Nephron (organoid): Measurements from ENCODE around the gene NSRP1.
A peak's percentile ranks its signal among the peaks of the same experiment; 100 is the strongest.
"Not testable (repeated sequence)": the region's sequence is repeated elsewhere in the genome, so short reads cannot be mapped to it uniquely, and the experiment has no call there.

Experiments used
- H3K27ac Mint-ChIP-seq, 3 experiments: 2 replicates each; pipeline ENCODE4 v1.8.0; 2020; ENCODE audit warnings: mixed read lengths in 3 of 3, mild to moderate bottlenecking in 2 of 3, moderate library complexity in 1 of 3
- H3K27me3 Mint-ChIP-seq: 2 replicates; pipeline ENCODE4 v1.8.0; 2021; ENCODE audit warnings: low read depth, mild to moderate bottlenecking, moderate library complexity, mixed read lengths
- H3K36me3 Mint-ChIP-seq: 2 replicates; pipeline ENCODE4 v1.8.0; 2020; ENCODE audit warnings: low read depth, mixed read lengths
- H3K4me1 Mint-ChIP-seq: 2 replicates; pipeline ENCODE4 v1.8.0; 2020; ENCODE audit warnings: mixed read lengths
- H3K4me3 Mint-ChIP-seq, 3 experiments: 2 replicates each; pipeline ENCODE4 v1.8.0; 2020; ENCODE audit warnings: mild to moderate bottlenecking in 3 of 3, mixed read lengths in 3 of 3, moderate library complexity in 2 of 3
- H3K9me3 Mint-ChIP-seq: 2 replicates; pipeline ENCODE4 v1.8.0; 2020; ENCODE audit warnings: mixed read lengths
- CTCF ChIP-seq, 3 experiments: fragments of 200-600 bp; sonication (generic); IDR thresholded peaks; one replicate each; pipeline ENCODE4 v1.5.0; 2021; ENCODE audit warnings: antibody characterized with exemption in 3 of 3; ENCODE audit not compliant: unreplicated experiment in 3 of 3

Gene NSRP1

GRCh38 chr17:30130121-30130520, 13.5 kb downstream of the NSRP1 start:
- H3K9me3 Mint-ChIP-seq: no peaks in the 10 kb centered on the region
- no peaks in the 10 kb centered on the region for H3K27me3 Mint-ChIP-seq
- H3K27ac Mint-ChIP-seq: no peak overlapping the region
- no peak for TF ChIP-seq CTCF (IDR thresholded peaks at IDR 0.05; ENCODE audit: unreplicated experiment in 3 of 3)
- H3K4me1 Mint-ChIP-seq: no peaks in the 10 kb centered on the region
- no peak overlapping the region for H3K4me3 Mint-ChIP-seq
- H3K36me3 Mint-ChIP-seq: peaks cover 49% of the 10 kb centered on the region

- Mint-ChIP-seq H3K36me3 (peaks cover 45% of the 10 kb centered on the region), H3K27me3 (no peaks in the 10 kb centered on the region), H3K4me3 (no peak overlapping the region), H3K27ac (no peak overlapping the region), H3K4me1 (no peaks in the 10 kb centered on the region), H3K9me3 (no peaks in the 10 kb centered on the region)
- no peak for TF ChIP-seq CTCF (IDR thresholded peaks at IDR 0.05; ENCODE audit: unreplicated experiment in 3 of 3)
Observed at GRCh38 chr17:30132615-30133014, 16.0 kb downstream of the NSRP1 start.

- no peak for TF ChIP-seq CTCF (IDR thresholded peaks at IDR 0.05; ENCODE audit: unreplicated experiment in 3 of 3)
- Mint-ChIP-seq H3K27ac (peak overlapping the region in 1 of 3 experiments; percentile 46), H3K36me3 (peaks cover 51% of the 10 kb centered on the region), H3K4me3 (no peak overlapping the region), H3K4me1 (no peaks in the 10 kb centered on the region), H3K9me3 (no peaks in the 10 kb centered on the region), H3K27me3 (no peaks in the 10 kb centered on the region)
Observed at GRCh38 chr17:30133197-30133596, 16.6 kb downstream of the NSRP1 start.

GRCh38 chr17:30134551-30134950, 17.9 kb downstream of the NSRP1 start:
- no peaks in the 10 kb centered on the region for H3K27me3 Mint-ChIP-seq
- no peak for TF ChIP-seq CTCF (IDR thresholded peaks at IDR 0.05; ENCODE audit: unreplicated experiment in 3 of 3)
- H3K4me3 Mint-ChIP-seq: no peak overlapping the region
- no peaks in the 10 kb centered on the region for H3K4me1 Mint-ChIP-seq
- H3K36me3 Mint-ChIP-seq: peaks cover 57% of the 10 kb centered on the region
- H3K9me3 Mint-ChIP-seq: no peaks in the 10 kb centered on the region
- peak overlapping the region in 1 of 3 experiments; percentile 78 for H3K27ac Mint-ChIP-seq

GRCh38 chr17:30137158-30137557, 20.5 kb downstream of the NSRP1 start:
- H3K27ac Mint-ChIP-seq: no peak overlapping the region
- no peaks in the 10 kb centered on the region for H3K27me3 Mint-ChIP-seq
- no peaks in the 10 kb centered on the region for H3K9me3 Mint-ChIP-seq
- no peaks in the 10 kb centered on the region for H3K4me1 Mint-ChIP-seq
- no peak overlapping the region for H3K4me3 Mint-ChIP-seq
- no peak for TF ChIP-seq CTCF (IDR thresholded peaks at IDR 0.05; ENCODE audit: unreplicated experiment in 3 of 3)
- H3K36me3 Mint-ChIP-seq: peaks cover 38% of the 10 kb centered on the region

- H3K4me1 Mint-ChIP-seq, H3K9me3 Mint-ChIP-seq, H3K4me3 Mint-ChIP-seq, H3K27ac Mint-ChIP-seq, H3K27me3 Mint-ChIP-seq: not testable (repeated sequence)
- H3K36me3 Mint-ChIP-seq: peaks cover 32% of the 10 kb centered on the region
Observed at GRCh38 chr17:30147860-30148259, 31.2 kb downstream of the NSRP1 start.
